H9 (cell line): ENCODE data around the gene MYL3. TPM values are rescaled to one million over a fixed set of nuclear protein-coding genes. Genes with fewer than 3 reads are reported as not detected.

ENCODE experiments used
- DNase-seq: peaks from one replicate; pipeline ENCODE4 v3.0.0-alpha.2; 2017
- H2AFZ ChIP-seq: one replicate; pipeline ENCODE4 v1.6.1; 2013; ENCODE audit warnings: mild to moderate bottlenecking, low read length, control low read depth, moderate library complexity
- H2AK5ac ChIP-seq: 2 replicates; pipeline ENCODE4 v1.6.1; 2013; ENCODE audit warnings: low read length, control low read depth, mixed read lengths; ENCODE audit not compliant: insufficient read length
- H2BK120ac ChIP-seq: one replicate; pipeline ENCODE4 v1.6.1; 2013; ENCODE audit warnings: low read depth, mild to moderate bottlenecking, low read length, control low read depth, inconsistent platforms; ENCODE audit not compliant: poor library complexity, severe bottlenecking
- H2BK12ac ChIP-seq: 2 replicates; pipeline ENCODE4 v1.6.1; 2013; ENCODE audit warnings: low read length, control low read depth, mixed read lengths, low read depth; ENCODE audit not compliant: insufficient read length
- H2BK15ac ChIP-seq: 2 replicates; pipeline ENCODE4 v1.6.1; 2013; ENCODE audit warnings: low read depth, low read length, control low read depth
- H2BK20ac ChIP-seq: one replicate; pipeline ENCODE4 v1.6.1; 2013; ENCODE audit warnings: low read depth, mild to moderate bottlenecking, low read length, control low read depth, inconsistent platforms; ENCODE audit not compliant: poor library complexity, severe bottlenecking
- H2BK5ac ChIP-seq: 2 replicates; pipeline ENCODE4 v1.6.1; 2013; ENCODE audit warnings: low read length, control low read depth, mixed read lengths; ENCODE audit not compliant: insufficient read length
- H3K14ac ChIP-seq: 2 replicates; pipeline ENCODE4 v1.6.1; 2013; ENCODE audit warnings: low read length, control low read depth; ENCODE audit not compliant: insufficient read depth
- H3K18ac ChIP-seq: 2 replicates; pipeline ENCODE4 v1.6.1; 2013; ENCODE audit warnings: low read depth, mild to moderate bottlenecking, mixed read lengths, low read length, control low read depth; ENCODE audit not compliant: insufficient read length
- H3K23ac ChIP-seq: 2 replicates; pipeline ENCODE4 v1.6.1; 2013; ENCODE audit warnings: low read length, control low read depth, mixed read lengths, low read depth; ENCODE audit not compliant: insufficient read length
- H3K23me2 ChIP-seq: 2 replicates; pipeline ENCODE4 v1.6.1; 2013; ENCODE audit warnings: low read depth, mild to moderate bottlenecking, mixed read lengths, low read length, control low read depth; ENCODE audit not compliant: insufficient read length, poor library complexity, severe bottlenecking
- H3K27ac ChIP-seq: 2 replicates; pipeline ENCODE4 v1.5.1; 2013; ENCODE audit warnings: low read length, control low read depth, mixed read lengths, low read depth; ENCODE audit not compliant: insufficient read length
- H3K27me3 ChIP-seq: 2 replicates; pipeline ENCODE4 v1.6.1; 2013; ENCODE audit warnings: low read length, control low read depth, inconsistent platforms; ENCODE audit not compliant: insufficient read depth
- H3K4ac ChIP-seq: 2 replicates; pipeline ENCODE4 v1.6.1; 2013; ENCODE audit warnings: low read depth, mild to moderate bottlenecking, control low read depth, inconsistent platforms, low read length, moderate library complexity
- H3K4me1 ChIP-seq: 2 replicates; pipeline ENCODE4 v1.6.1; 2013; ENCODE audit warnings: low read length, control low read depth, inconsistent platforms; ENCODE audit not compliant: insufficient read depth
- H3K4me2 ChIP-seq: 2 replicates; pipeline ENCODE4 v1.6.1; 2013; ENCODE audit warnings: low read length, control low read depth, mixed read lengths; ENCODE audit not compliant: insufficient read length, insufficient read depth
- H3K56ac ChIP-seq: 2 replicates; pipeline ENCODE4 v1.6.1; 2013; ENCODE audit warnings: low read depth, mild to moderate bottlenecking, mixed read lengths, low read length, control low read depth; ENCODE audit not compliant: insufficient read length
- H3K79me1 ChIP-seq: 2 replicates; pipeline ENCODE4 v1.6.1; 2013; ENCODE audit warnings: low read depth, mild to moderate bottlenecking, moderate library complexity, low read length, control low read depth, inconsistent platforms; ENCODE audit not compliant: insufficient read depth, poor library complexity, severe bottlenecking
- H3K79me2 ChIP-seq: 2 replicates; pipeline ENCODE4 v1.6.1; 2013; ENCODE audit warnings: low read length, control low read depth, inconsistent platforms; ENCODE audit not compliant: insufficient read depth
- H3K9ac ChIP-seq: 2 replicates; pipeline ENCODE4 v1.6.1; 2013; ENCODE audit warnings: low read length, control low read depth, mixed read lengths; ENCODE audit not compliant: insufficient read length; ENCODE audit errors: extremely low read depth
- H3K9me3 ChIP-seq: one replicate; pipeline ENCODE4 v1.6.1; 2013; ENCODE audit warnings: low read depth, low read length, inconsistent platforms; ENCODE audit not compliant: control insufficient read depth
- H3T11ph ChIP-seq: one replicate; pipeline ENCODE4 v1.6.1; 2013; ENCODE audit warnings: mild to moderate bottlenecking, low read length, control low read depth, inconsistent platforms
- H4K20me1 ChIP-seq: one replicate; pipeline ENCODE4 v1.6.1; 2013; ENCODE audit not compliant: control insufficient read depth, insufficient read length, insufficient read depth
- H4K5ac ChIP-seq: 2 replicates; pipeline ENCODE4 v1.6.1; 2013; ENCODE audit warnings: low read depth, mild to moderate bottlenecking, mixed read lengths, low read length, control low read depth; ENCODE audit not compliant: insufficient read length
- H4K8ac ChIP-seq: replicated peaks from 2 replicates; pipeline ENCODE4 v1.6.1; 2013; ENCODE audit warnings: low read length, control low read depth, mixed read lengths, low read depth; ENCODE audit not compliant: insufficient read length
- H4K91ac ChIP-seq: 2 replicates; pipeline ENCODE4 v1.6.1; 2013; ENCODE audit warnings: low read depth, mild to moderate bottlenecking, moderate library complexity, mixed read lengths, low read length, control low read depth; ENCODE audit not compliant: insufficient read length
- H3K27ac Mint-ChIP-seq, 3 experiments: 2 replicates in 2 of 3; 3 replicates in 1 of 3; pipeline ENCODE4 v1.8.0; 2020 to 2021; ENCODE audit warnings: mixed read lengths in 3 of 3, mild to moderate bottlenecking in 1 of 3, moderate library complexity in 1 of 3
- H3K27me3 Mint-ChIP-seq: 2 replicates; pipeline ENCODE4 v1.8.0; 2021; ENCODE audit warnings: low read depth, mild to moderate bottlenecking, moderate library complexity, mixed read lengths
- H3K36me3 Mint-ChIP-seq, 3 experiments: 2 replicates in 2 of 3; 3 replicates in 1 of 3; pipeline ENCODE4 v1.8.0; 2020 to 2021; ENCODE audit warnings: low read depth in 3 of 3, mixed read lengths in 3 of 3; ENCODE audit not compliant: insufficient read depth in 1 of 3
- H3K4me1 Mint-ChIP-seq, 2 experiments: 2 replicates each; pipeline ENCODE4 v1.8.0; 2020; ENCODE audit warnings: mixed read lengths in 2 of 2
- H3K4me3 Mint-ChIP-seq, 2 experiments: 2 replicates in 1 of 2; 3 replicates in 1 of 2; pipeline ENCODE4 v1.8.0; 2020 to 2021; ENCODE audit warnings: mild to moderate bottlenecking in 2 of 2, mixed read lengths in 2 of 2, moderate library complexity in 1 of 2
- H3K9me3 Mint-ChIP-seq, 2 experiments: 2 replicates in 1 of 2; 3 replicates in 1 of 2; pipeline ENCODE4 v1.8.0; 2020; ENCODE audit warnings: mild to moderate bottlenecking in 2 of 2, mixed read lengths in 2 of 2, moderate library complexity in 1 of 2
- WGBS: extraction: QIAGEN DNeasy Blood & Tissue Kit; methylation state at CpG from one replicate; pipeline ENCODE4 v1.1.7; 2013; ENCODE audit warnings: missing lambda C conversion rate, low lambda C conversion rate, mixed read lengths; ENCODE audit not compliant: insufficient read length; ENCODE audit errors: extremely low coverage; 5-methylcytosine and 5-hydroxymethylcytosine counted together
- total RNA-seq: library from RNA; stranded (reverse); gene quantifications from 2 replicates; pipeline ENCODE4 v1.2.1, GENCODE V29; 2021
- TF ChIP-seq, protein P1 (sequence below): fragments of 200-600 bp; sonication (generic); conservative IDR thresholded peaks from 3 replicates; pipeline ENCODE4 v1.8.0; 2021; ENCODE audit warnings: antibody characterized with exemption, mild to moderate bottlenecking

MYL3 gene
- total RNA-seq, 1 experiment from 2014 or later = 0.24 TPM

DNA sequence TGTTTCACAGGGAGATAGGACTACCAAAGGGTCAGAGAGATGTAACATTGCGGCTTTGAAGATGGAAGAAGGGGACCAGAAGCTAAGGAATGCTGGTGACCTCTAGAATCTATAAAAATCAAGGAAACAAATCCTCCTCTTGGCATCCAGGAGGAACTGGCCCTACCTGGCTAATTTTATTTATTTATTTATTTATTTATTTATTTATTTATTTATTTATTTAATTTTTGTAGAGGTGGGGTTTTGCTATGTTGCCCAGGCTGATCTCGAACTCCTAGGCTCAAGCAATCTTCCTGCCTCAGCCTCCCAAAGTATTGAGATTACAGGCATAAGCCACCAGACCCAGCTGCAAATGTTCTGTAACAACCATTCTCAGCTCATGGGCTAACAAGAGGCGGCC, 19.7 kb downstream of the MYL3 start:
- Histone ChIP-seq H2AFZ (no peak overlapping the region), H3K23me2 (peaks cover 6% of the 10 kb centered on the region), H4K20me1 (no peaks in the 10 kb centered on the region), H2BK15ac (no peak overlapping the region), H3T11ph (no peak overlapping the region), H3K56ac (no peak overlapping the region), H2BK12ac (no peak overlapping the region), H3K9me3 (peaks cover 6% of the 10 kb centered on the region), H3K27me3 (no peaks in the 10 kb centered on the region), H3K9ac (no peak overlapping the region), H4K91ac (no peak overlapping the region), H2BK20ac (no peak overlapping the region), H3K4me2 (no peak overlapping the region), H3K4me1 (0 out of 2 replicates have a peak, but pooled peaks cover 2% of the 10 kb centered on the region), H3K14ac (no peak overlapping the region), H3K18ac (no peak overlapping the region), H3K23ac (no peak overlapping the region), H3K4ac (no peak overlapping the region), H3K79me1 (no peaks in the 10 kb centered on the region), H3K27ac (no peak overlapping the region), H3K79me2 (no peaks in the 10 kb centered on the region), H2AK5ac (no peak overlapping the region), H4K5ac (no peak overlapping the region), H4K8ac (no peak overlapping the region), H2BK5ac (no peak overlapping the region), H2BK120ac (no peak overlapping the region)
- Mint-ChIP-seq H3K27me3 (peaks cover 14% of the 10 kb centered on the region), H3K4me1 (peaks cover 6 to 14% of the 10 kb centered on the region in 2 experiments), H3K27ac (no peak overlapping the region), H3K36me3 (peaks cover 3 to 24% (median 6%) of the 10 kb centered on the region in 3 experiments; a peak in 5 of 7 replicates), H3K4me3 (no peak overlapping the region), H3K9me3 (peaks cover 33 to 34% of the 10 kb centered on the region in 2 experiments)
- DNase-seq = no peak
- TF ChIP-seq, protein P1, sequence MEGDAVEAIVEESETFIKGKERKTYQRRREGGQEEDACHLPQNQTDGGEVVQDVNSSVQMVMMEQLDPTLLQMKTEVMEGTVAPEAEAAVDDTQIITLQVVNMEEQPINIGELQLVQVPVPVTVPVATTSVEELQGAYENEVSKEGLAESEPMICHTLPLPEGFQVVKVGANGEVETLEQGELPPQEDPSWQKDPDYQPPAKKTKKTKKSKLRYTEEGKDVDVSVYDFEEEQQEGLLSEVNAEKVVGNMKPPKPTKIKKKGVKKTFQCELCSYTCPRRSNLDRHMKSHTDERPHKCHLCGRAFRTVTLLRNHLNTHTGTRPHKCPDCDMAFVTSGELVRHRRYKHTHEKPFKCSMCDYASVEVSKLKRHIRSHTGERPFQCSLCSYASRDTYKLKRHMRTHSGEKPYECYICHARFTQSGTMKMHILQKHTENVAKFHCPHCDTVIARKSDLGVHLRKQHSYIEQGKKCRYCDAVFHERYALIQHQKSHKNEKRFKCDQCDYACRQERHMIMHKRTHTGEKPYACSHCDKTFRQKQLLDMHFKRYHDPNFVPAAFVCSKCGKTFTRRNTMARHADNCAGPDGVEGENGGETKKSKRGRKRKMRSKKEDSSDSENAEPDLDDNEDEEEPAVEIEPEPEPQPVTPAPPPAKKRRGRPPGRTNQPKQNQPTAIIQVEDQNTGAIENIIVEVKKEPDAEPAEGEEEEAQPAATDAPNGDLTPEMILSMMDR = no peak
- no CpG with 5 or more reads among the region's 3 CpGs for WGBS
